DMS 273 (cell line): ENCODE measurements around the gene BPI.
A peak's percentile ranks its signal among the peaks of the same experiment; 100 is the strongest.
"Not testable (repeated sequence)": the region's sequence is repeated elsewhere in the genome, so short reads cannot be mapped to it uniquely, and the experiment has no call there.

Experiments
- DNase-seq: peaks from one replicate; lab custom pipeline; 2025; ENCODE audit not compliant: unreplicated experiment; lab: John Stamatoyannopoulos, UW

The BPI gene

GRCh38 chr20:38331814-38332213 is 27.9 kb downstream of the BPI start:
- no peak for DNase-seq

- no peak for DNase-seq
Observed at GRCh38 chr20:38334016-38334415, 30.1 kb downstream of the BPI start.

- no peak for DNase-seq
Observed at GRCh38 chr20:38336726-38337125, 32.8 kb downstream of the BPI start.

- DNase-seq = peak; percentile 62
Observed at GRCh38 chr20:38337561-38338140, 33.7 kb downstream of the BPI start.

GRCh38 chr20:38338849-38339520 is 35.0 kb downstream of the BPI start:
- peak; percentile 59 for DNase-seq

GRCh38 chr20:38339521-38339896 is 35.6 kb downstream of the BPI start:
- not testable (repeated sequence) for DNase-seq

- DNase-seq = no peak
Observed at GRCh38 chr20:38339997-38340396, 36.0 kb downstream of the BPI start.

GRCh38 chr20:38340693-38341092 is 36.7 kb downstream of the BPI start:
- DNase-seq = no peak

GRCh38 chr20:38342216-38342615 is 38.3 kb downstream of the BPI start:
- no peak for DNase-seq

GRCh38 chr20:38342713-38343310 is 38.9 kb downstream of the BPI start:
- no peak for DNase-seq

GRCh38 chr20:38343311-38344106 is 39.6 kb downstream of the BPI start:
- DNase-seq = no peak

GRCh38 chr20:38344107-38344701 is 40.2 kb downstream of the BPI start:
- no peak for DNase-seq

- DNase-seq = no peak
Observed at GRCh38 chr20:38345643-38346042, 41.7 kb downstream of the BPI start.

- DNase-seq = no peak
Observed at GRCh38 chr20:38346247-38346651, 42.3 kb downstream of the BPI start, which contains the start of gene LBP. Gene LBP (plus strand): TSS chr20:38346482. CDS start chr20:38346517, 35 bp downstream.

- DNase-seq = no peak
Observed at GRCh38 chr20:38346741-38347140, 42.8 kb downstream of the BPI start.

- DNase-seq = no peak
Observed at GRCh38 chr20:38349856-38350255, 45.9 kb downstream of the BPI start.

- no peak for DNase-seq
Observed at GRCh38 chr20:38350879-38351775, 47.2 kb downstream of the BPI start.

- no peak for DNase-seq
Observed at GRCh38 chr20:38353316-38353715, 49.4 kb downstream of the BPI start.

- no peak for DNase-seq
Observed at GRCh38 chr20:38354227-38354626, 50.3 kb downstream of the BPI start.
